GM21515 (cell line): Measurements from ENCODE around the gene PTPN13.
"Not testable (repeated sequence)": the region's sequence is repeated elsewhere in the genome, so short reads cannot be mapped to it uniquely, and the experiment has no call there.

Experiments used
- ATAC-seq: cut with Tn5 transposase; IDR thresholded peaks from one replicate; pipeline ENCODE4 v1.9.1; 2021; ENCODE audit not compliant: unreplicated experiment

The PTPN13 gene

DNA sequence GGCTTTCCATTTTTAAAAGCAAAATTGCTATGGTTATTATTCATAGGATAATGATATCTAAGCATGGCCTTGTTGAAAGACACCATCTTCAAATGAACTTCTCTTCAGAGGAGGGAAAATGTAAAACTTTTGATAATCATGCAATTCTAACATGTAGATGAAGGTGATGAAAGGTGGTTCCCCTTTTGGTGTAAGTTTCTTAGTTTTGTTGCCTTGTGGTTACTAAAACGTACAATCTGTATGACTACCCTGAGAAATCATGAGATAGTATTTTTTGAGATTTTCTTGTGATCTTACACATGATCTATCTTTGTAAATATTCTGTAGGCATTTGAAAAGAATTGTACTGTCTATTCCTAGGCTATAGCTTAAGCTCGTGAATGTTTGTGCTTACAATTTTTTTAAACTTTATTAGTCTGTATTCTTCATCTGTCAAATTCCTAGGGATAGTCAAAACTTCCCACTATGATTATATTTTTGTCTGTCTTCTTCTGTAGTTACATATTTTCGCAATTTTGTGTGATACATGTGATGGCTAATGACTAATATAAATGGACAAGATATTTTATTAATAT lies 47.5 kb downstream of the PTPN13 start:
- ATAC-seq: no peak

DNA sequence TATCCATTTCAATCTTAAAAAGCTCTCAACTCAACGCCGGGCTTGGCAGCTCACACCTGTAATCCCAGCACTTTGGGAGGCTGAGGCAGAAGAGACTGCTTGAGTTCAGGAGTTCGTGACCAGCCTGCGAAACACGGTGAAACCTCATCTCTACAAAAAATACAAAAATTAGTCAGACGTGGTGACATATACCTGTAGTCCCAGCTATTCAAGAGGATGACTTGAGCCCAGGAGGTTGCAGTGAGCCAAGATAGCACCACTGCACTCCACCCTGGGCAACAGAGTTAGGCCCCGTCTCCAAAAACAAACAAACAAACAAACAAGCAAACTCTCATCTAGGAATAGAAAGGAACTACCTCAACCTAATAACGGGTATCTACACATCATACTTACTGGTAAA lies 50.8 kb downstream of the PTPN13 start:
- ATAC-seq: no peak

DNA sequence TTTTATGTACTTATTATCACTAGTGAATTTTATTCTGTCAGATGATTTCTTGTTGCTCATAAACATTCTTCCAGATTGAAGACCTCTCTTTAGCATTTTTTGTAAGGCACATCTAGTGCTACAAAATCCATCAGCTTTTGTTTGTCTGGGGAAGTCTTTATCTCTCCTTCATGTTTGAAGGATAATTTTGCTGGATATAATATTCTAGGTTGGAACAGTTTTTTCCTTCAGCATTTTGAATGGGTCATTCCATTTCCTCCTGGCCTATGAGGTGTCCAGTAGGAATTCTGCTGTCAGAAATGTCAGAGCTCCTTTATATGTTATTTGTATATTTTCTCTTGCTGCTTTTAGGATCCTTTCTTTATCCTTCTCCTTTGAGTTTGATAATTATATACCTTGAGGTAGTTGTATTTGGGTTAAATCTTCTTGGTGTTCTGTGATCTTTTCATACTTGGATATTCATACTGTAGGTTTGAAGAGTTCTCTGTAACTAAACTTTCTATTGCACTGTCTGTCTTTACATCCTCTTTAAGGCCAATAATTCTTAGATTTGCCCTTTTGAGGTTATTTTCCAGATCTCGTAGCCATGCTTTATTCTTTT lies 58.3 kb downstream of the PTPN13 start:
- no peak for ATAC-seq

DNA sequence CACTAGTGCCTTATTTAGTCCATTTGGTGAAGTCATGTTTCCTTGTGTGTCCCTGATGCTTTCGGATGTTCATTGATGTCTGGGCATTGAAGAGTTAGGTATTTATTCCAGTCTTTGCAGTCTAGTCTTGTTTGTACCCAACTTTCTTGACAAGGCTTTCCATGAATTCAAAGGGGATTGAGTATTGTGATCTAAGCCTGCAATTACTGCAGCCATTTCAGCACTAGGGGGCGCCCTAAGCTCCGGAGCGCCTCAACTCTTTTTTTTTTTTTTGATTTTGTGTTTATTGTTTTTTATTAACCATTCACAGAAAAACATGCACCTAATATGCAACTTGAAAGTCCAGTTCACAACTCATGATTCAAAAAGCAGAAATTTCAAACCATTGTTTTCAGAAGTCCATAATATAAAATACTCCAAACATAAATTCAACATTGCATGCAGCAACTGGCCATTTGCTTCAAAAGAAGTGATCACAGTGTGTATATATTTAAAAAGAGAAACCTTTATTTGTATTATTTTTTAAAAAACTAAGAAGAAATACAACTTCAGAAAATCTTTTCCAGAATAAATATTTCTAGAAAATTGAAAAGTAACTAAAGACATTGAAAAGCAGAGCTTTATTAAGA lies 59.2 kb downstream of the PTPN13 start:
- ATAC-seq: no peak

DNA sequence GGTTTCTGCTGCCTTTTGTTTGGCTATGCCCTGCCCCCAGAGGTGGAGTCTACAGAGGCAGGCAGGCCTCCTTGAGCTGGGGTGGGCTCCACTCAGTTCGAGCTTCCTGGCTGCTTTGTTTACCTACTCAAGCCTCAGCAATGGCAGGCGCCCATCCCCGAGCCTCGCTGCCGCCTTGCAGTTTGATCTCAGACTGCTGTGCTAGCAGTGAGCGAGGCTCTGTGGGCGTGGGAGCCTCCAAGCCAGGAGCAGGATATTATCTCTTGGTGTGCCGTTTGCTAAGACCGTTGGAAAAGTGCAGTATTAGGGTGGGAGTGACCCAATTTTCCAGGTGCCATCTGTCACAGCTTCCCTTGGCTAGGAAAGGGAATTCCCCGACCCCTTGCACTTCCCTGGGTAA lies 62.7 kb downstream of the PTPN13 start:
- not testable (repeated sequence) for ATAC-seq

DNA sequence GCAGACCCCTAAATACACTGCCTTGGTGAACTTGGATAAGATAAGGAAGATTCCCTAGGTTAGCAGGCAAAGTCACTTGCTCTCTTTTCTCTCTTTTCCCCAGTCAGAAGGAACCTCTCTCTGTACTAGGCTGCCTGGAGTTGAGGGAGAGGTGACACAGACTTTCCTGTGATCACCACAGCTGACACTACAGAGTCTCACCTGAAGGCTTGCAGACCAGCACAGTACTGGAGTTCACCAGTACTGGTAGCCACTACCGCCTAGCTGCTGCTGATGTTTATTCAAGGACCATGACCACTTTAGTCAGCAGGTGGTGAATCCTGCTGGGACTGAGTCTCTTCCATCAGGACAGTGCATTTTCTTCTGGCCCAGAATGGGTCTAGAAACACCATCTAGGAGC lies 63.3 kb downstream of the PTPN13 start:
- no peak for ATAC-seq

DNA sequence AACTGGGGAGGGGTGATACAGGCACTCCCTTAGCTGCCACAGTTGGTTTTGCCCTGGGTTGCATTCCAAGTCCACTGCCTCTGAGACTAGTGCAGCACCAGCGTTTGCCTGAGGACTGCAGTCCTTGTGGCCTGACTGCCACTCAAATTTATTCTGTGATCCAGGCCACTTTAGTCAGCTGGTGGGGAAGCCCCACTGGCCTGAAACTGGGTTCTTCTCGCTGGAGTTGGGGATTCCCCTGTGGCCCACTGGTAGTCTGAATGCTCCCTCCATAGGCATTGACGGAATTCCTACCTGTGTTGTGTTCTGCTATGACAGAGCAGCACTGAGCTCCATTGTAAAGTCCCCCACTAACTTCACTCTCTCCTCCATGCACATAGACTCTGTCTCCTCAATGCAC lies 63.8 kb downstream of the PTPN13 start:
- ATAC-seq: no peak

DNA sequence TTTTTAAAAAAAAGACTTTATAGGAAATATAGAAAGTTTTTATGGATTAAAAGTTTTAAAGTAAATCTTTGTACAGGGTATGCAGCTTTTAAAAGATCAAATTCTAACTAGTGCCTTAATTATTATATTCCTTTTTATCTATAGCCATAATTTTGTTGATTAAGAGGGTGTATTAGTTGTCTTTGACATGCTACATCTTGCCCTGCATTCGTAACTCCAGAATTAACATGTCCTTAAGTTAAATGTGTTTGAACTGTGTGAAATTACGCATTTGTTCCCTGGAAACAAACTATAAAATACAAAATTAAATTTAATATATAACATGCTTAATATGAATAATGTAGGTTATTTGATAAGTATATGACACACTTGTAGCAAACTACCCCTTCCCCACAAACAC lies 66.3 kb downstream of the PTPN13 start:
- no peak for ATAC-seq

DNA sequence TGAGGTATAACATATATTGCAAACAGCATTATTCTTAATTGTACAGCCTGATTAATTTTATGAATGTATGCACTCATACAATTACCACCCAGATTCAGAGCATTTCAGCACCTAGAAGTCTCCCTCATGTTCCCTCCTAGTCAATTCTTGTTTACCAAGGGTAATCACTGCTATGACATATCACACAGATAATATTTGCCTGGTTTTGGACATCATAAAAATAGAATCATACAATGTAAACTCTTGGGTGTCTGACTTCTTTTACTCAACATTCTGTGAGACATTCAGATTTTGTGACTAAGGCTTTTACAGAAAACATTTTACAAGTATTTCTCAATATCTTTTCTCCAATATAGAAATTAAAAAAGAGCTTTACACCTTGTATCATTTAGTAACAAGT lies 66.9 kb downstream of the PTPN13 start:
- ATAC-seq: no peak

DNA sequence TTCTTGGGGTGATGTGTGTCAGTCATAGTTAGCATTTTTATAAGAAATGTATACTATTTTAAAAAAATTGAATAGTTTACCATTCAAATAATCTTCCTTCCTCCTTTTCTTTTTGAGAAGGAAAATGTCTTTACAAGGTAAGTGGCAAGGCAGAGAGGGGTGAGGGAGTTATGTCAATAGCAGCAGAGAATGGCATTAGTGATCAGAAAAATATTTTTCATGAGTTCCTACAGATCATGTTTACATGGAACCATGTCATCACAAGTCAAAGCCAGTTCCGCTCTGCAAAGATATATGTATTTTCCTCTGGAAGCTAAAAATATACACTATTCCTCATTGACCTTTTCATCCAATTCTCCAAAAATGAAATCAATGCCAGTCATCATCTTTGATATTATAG lies 67.3 kb downstream of the PTPN13 start:
- no peak for ATAC-seq

DNA sequence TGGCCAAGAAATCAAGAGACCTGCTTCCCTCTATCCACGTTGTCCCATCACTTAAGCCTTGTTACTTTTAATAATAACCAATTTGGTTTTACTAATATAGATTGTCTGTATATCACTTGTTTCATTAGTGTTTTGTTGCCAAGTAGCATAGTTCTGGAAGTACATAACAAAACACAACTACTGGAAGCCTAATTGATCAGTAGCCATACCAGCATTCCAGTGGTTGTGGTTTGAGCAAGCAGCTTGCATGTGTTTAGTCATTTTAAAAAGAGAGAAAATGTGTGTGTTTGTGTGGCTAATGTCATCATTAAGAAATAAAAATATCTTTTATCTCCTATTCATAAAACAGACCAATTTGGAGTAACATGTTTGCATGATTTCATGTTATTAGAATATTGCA lies 70.8 kb downstream of the PTPN13 start:
- ATAC-seq: no peak

DNA sequence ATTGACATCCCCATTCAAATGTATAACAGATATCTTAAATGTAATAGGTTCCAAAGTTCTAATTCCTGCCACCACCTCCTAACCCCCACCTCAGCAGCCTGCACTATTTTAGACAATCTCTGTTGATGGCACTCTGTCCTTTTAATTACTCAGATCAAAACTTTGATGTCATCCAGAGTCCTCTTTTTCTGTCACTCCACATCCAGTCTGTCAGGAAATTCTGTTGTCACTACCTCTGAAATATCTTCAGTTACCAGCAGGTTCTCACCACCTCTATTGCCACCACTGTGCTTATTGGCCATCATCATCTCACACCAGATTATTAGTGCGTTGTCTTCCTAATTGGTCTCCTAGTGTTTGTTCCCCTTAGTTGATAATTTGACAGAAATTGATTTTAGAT lies 76.2 kb downstream of the PTPN13 start:
- no peak for ATAC-seq

DNA sequence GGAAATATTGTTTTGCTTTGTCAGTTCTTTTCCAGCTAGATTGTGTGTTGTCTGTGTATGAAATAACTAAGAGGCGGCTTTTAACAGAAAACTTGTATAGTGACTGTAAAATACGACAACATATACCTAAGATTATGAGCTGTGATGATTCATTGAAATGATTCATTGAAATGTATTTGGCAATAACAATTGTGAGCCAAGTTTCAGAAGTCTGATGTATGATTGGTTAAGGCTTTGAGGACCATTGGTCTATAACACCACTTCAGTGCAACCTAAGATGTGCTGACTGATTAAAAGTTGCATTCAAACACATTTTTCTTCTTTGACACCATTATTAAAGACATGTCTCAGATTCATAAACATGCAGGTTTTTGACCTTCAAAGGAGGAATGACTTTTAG lies 76.6 kb downstream of the PTPN13 start:
- no peak for ATAC-seq

DNA sequence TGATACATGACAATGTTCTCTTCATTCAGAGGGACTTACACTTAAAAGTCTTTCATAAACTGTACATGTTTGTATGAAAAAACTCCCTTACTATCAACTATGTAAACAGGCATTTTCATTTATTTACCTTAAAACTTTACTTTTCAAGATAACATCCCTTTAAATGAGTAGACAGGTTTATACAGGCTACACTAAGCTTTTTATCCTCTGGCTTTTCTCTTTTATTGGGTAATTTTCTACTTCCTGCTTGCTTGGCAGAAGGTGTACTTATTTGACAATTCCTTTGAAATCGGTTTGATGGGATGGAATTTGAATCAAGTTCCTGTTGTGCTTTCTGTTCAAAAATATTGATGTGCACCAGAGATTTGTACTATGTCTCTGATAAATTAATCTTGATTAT lies 81.4 kb downstream of the PTPN13 start:
- ATAC-seq: no peak

DNA sequence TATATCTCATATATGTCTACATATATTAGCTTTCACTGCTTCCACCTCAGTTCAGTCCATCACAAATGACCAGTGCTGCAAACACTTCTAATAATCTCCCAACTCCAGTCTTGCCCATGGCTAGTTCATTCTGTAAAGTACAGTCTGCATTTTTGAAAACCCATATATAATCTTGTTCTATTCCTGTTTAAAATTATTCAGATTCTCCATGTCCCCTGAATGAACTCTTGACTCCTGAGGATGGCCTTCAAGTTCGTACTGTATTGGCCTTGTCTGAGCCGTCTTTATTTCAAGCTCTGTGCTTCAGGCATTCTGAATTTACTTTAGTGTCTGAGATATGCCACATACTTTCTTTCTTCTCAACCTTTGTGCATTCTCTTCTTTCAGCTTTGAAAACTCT lies 84.7 kb downstream of the PTPN13 start:
- no peak for ATAC-seq

DNA sequence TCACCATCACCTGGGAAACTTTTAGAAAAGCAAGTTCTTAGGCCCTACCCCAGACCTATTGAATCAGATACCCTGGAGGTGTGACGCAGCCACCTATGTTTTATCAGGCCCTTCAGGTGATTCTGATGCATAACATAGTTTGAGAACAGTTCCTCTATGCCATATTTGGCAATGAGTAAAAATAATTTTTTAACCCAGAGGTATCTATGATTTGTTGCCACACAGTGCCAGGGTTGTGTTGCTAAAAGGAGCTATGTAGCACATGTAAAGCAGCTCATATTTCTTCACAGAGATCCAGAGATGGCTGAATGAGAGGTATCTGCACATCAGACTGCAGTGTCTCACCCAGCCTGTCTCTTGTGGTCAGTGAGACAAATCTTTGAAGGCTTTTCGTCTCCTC lies 85.3 kb downstream of the PTPN13 start:
- ATAC-seq: no peak

DNA sequence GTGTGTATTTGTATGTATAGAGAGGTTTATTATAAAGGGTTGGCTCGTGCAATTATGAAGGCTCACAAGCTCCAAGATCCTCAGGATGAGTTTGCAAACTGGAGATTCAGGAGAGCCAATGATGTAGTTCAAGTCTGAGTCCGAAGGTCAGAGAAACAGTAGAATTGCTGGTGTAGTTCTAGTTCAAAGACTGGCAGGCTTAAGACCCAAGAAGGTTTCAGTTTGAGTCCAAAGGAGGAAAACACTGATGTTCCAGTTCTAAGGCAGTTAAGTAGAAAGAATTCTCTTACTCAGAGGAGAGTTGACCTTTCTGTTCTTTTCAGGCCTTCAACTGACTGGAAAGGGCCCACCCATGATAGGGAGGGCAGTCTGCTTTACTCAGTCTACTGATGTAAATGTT lies 89.1 kb downstream of the PTPN13 start:
- ATAC-seq: no peak

DNA sequence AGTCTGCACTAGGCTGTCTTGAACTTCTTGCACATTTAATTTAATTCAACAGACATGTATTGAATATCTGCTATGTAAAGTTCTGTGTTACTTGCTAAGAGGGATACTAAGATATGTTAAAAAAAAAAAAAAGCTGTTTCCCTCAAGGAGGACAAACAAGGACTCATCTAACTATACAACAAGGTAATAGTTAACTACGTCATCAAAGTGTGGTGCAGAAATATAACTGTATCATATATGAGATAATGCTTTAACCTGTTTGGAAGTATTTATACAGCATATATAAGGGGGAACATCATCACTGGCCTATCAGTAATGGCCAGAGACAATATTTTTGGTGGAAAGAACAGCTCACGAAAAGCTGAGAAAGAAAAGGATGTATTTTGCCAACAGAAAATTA lies 89.9 kb downstream of the PTPN13 start:
- ATAC-seq: no peak

DNA sequence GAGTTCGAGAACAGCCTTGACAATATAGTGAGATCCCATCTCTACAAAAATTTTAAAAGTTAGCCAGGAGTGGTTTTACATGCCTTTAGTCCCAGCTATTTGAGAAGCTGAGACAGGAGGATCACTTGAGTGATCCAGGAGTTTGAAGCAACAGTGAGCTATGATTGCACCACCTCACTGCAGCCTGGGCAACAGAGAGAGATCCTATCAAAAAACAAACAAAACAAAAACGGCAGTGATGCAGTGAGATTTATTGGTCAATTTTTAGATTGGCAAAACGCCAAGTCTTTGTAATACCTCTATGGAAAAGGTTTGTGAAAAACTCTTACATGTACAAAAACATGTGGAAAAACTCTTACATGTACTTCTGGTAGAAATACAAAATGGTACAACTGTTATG lies 91.3 kb downstream of the PTPN13 start:
- no peak for ATAC-seq

DNA sequence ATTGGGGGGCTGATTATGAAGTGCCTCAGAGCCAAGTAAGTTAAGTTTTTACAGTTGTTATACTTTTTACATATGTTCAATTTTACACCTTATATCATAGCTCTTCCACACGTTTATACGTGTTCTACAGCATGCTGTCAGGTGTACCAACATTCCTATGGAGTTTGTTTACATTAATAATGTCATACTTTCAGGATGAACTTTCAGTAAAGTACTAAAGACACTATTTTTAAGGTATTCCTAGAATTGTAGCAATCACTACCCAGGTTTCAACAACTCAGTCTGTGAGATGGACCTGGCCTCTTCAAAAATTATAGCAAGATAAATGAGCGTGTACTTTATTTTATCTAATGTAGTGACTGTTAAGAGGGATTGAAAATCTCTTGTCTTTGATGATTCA lies 92.6 kb downstream of the PTPN13 start:
- ATAC-seq: no peak

DNA sequence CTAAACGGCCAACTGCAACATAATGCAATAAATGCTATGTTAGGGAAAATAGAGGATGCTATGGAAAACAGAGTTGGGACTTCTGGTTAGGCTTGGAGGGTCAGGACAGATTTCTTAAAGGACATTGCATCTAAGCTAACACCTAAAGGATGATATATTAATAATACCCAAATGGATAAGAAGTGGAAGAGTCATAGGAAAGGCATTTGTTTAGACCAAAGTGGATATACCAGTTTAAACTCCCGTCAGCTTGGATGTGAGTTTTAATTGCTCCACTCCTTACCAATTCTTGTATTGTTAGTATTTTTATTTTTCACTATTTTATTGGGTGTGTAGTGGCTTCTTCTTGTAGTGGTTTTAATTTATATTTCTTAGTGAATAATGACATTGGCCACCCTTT lies 93.9 kb downstream of the PTPN13 start:
- no peak for ATAC-seq

DNA sequence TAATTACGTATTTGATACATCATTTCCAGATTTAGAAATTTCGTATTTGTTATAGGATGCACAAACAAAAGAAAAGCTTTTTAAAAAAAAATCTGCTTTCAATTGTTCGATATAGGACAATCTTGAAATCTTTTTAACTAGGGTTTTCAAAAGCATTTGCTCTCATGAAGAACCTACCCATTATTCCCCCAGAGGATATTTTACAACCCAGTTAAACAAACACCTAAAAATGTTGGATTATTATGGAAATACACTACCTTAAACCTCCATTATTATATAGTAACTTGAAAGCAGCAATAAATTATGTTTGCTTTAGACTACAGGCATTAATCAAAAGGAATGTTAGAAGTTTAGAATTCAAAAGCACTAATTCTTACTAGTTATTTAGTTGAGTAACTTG lies 110.5 kb downstream of the PTPN13 start:
- ATAC-seq: no peak
